H9 (cell line): ENCODE data around the gene PTPN7. TPM values are rescaled to one million over a fixed set of nuclear protein-coding genes. Genes with fewer than 3 reads are reported as not detected.

ENCODE experiments used
- DNase-seq: peaks from one replicate; pipeline ENCODE4 v3.0.0-alpha.2; 2017
- H2AFZ ChIP-seq: one replicate; pipeline ENCODE4 v1.6.1; 2013; ENCODE audit warnings: mild to moderate bottlenecking, low read length, control low read depth, moderate library complexity
- H2AK5ac ChIP-seq: 2 replicates; pipeline ENCODE4 v1.6.1; 2013; ENCODE audit warnings: low read length, control low read depth, mixed read lengths; ENCODE audit not compliant: insufficient read length
- H2BK120ac ChIP-seq: one replicate; pipeline ENCODE4 v1.6.1; 2013; ENCODE audit warnings: low read depth, mild to moderate bottlenecking, low read length, control low read depth, inconsistent platforms; ENCODE audit not compliant: poor library complexity, severe bottlenecking
- H2BK12ac ChIP-seq: 2 replicates; pipeline ENCODE4 v1.6.1; 2013; ENCODE audit warnings: low read length, control low read depth, mixed read lengths, low read depth; ENCODE audit not compliant: insufficient read length
- H2BK15ac ChIP-seq: 2 replicates; pipeline ENCODE4 v1.6.1; 2013; ENCODE audit warnings: low read depth, low read length, control low read depth
- H2BK20ac ChIP-seq: one replicate; pipeline ENCODE4 v1.6.1; 2013; ENCODE audit warnings: low read depth, mild to moderate bottlenecking, low read length, control low read depth, inconsistent platforms; ENCODE audit not compliant: poor library complexity, severe bottlenecking
- H2BK5ac ChIP-seq: 2 replicates; pipeline ENCODE4 v1.6.1; 2013; ENCODE audit warnings: low read length, control low read depth, mixed read lengths; ENCODE audit not compliant: insufficient read length
- H3K14ac ChIP-seq: 2 replicates; pipeline ENCODE4 v1.6.1; 2013; ENCODE audit warnings: low read length, control low read depth; ENCODE audit not compliant: insufficient read depth
- H3K18ac ChIP-seq: 2 replicates; pipeline ENCODE4 v1.6.1; 2013; ENCODE audit warnings: low read depth, mild to moderate bottlenecking, mixed read lengths, low read length, control low read depth; ENCODE audit not compliant: insufficient read length
- H3K23ac ChIP-seq: 2 replicates; pipeline ENCODE4 v1.6.1; 2013; ENCODE audit warnings: low read length, control low read depth, mixed read lengths, low read depth; ENCODE audit not compliant: insufficient read length
- H3K23me2 ChIP-seq: 2 replicates; pipeline ENCODE4 v1.6.1; 2013; ENCODE audit warnings: low read depth, mild to moderate bottlenecking, mixed read lengths, low read length, control low read depth; ENCODE audit not compliant: insufficient read length, poor library complexity, severe bottlenecking
- H3K27ac ChIP-seq: 2 replicates; pipeline ENCODE4 v1.5.1; 2013; ENCODE audit warnings: low read length, control low read depth, mixed read lengths, low read depth; ENCODE audit not compliant: insufficient read length
- H3K27me3 ChIP-seq: 2 replicates; pipeline ENCODE4 v1.6.1; 2013; ENCODE audit warnings: low read length, control low read depth, inconsistent platforms; ENCODE audit not compliant: insufficient read depth
- H3K4ac ChIP-seq: 2 replicates; pipeline ENCODE4 v1.6.1; 2013; ENCODE audit warnings: low read depth, mild to moderate bottlenecking, control low read depth, inconsistent platforms, low read length, moderate library complexity
- H3K4me1 ChIP-seq: 2 replicates; pipeline ENCODE4 v1.6.1; 2013; ENCODE audit warnings: low read length, control low read depth, inconsistent platforms; ENCODE audit not compliant: insufficient read depth
- H3K4me2 ChIP-seq: 2 replicates; pipeline ENCODE4 v1.6.1; 2013; ENCODE audit warnings: low read length, control low read depth, mixed read lengths; ENCODE audit not compliant: insufficient read length, insufficient read depth
- H3K56ac ChIP-seq: 2 replicates; pipeline ENCODE4 v1.6.1; 2013; ENCODE audit warnings: low read depth, mild to moderate bottlenecking, mixed read lengths, low read length, control low read depth; ENCODE audit not compliant: insufficient read length
- H3K79me1 ChIP-seq: 2 replicates; pipeline ENCODE4 v1.6.1; 2013; ENCODE audit warnings: low read depth, mild to moderate bottlenecking, moderate library complexity, low read length, control low read depth, inconsistent platforms; ENCODE audit not compliant: insufficient read depth, poor library complexity, severe bottlenecking
- H3K79me2 ChIP-seq: 2 replicates; pipeline ENCODE4 v1.6.1; 2013; ENCODE audit warnings: low read length, control low read depth, inconsistent platforms; ENCODE audit not compliant: insufficient read depth
- H3K9ac ChIP-seq: 2 replicates; pipeline ENCODE4 v1.6.1; 2013; ENCODE audit warnings: low read length, control low read depth, mixed read lengths; ENCODE audit not compliant: insufficient read length; ENCODE audit errors: extremely low read depth
- H3K9me3 ChIP-seq: one replicate; pipeline ENCODE4 v1.6.1; 2013; ENCODE audit warnings: low read depth, low read length, inconsistent platforms; ENCODE audit not compliant: control insufficient read depth
- H3T11ph ChIP-seq: one replicate; pipeline ENCODE4 v1.6.1; 2013; ENCODE audit warnings: mild to moderate bottlenecking, low read length, control low read depth, inconsistent platforms
- H4K20me1 ChIP-seq: one replicate; pipeline ENCODE4 v1.6.1; 2013; ENCODE audit not compliant: control insufficient read depth, insufficient read length, insufficient read depth
- H4K5ac ChIP-seq: 2 replicates; pipeline ENCODE4 v1.6.1; 2013; ENCODE audit warnings: low read depth, mild to moderate bottlenecking, mixed read lengths, low read length, control low read depth; ENCODE audit not compliant: insufficient read length
- H4K8ac ChIP-seq: replicated peaks from 2 replicates; pipeline ENCODE4 v1.6.1; 2013; ENCODE audit warnings: low read length, control low read depth, mixed read lengths, low read depth; ENCODE audit not compliant: insufficient read length
- H4K91ac ChIP-seq: 2 replicates; pipeline ENCODE4 v1.6.1; 2013; ENCODE audit warnings: low read depth, mild to moderate bottlenecking, moderate library complexity, mixed read lengths, low read length, control low read depth; ENCODE audit not compliant: insufficient read length
- H3K27ac Mint-ChIP-seq, 3 experiments: 2 replicates in 2 of 3; 3 replicates in 1 of 3; pipeline ENCODE4 v1.8.0; 2020 to 2021; ENCODE audit warnings: mixed read lengths in 3 of 3, mild to moderate bottlenecking in 1 of 3, moderate library complexity in 1 of 3
- H3K27me3 Mint-ChIP-seq: 2 replicates; pipeline ENCODE4 v1.8.0; 2021; ENCODE audit warnings: low read depth, mild to moderate bottlenecking, moderate library complexity, mixed read lengths
- H3K36me3 Mint-ChIP-seq, 3 experiments: 2 replicates in 2 of 3; 3 replicates in 1 of 3; pipeline ENCODE4 v1.8.0; 2020 to 2021; ENCODE audit warnings: low read depth in 3 of 3, mixed read lengths in 3 of 3; ENCODE audit not compliant: insufficient read depth in 1 of 3
- H3K4me1 Mint-ChIP-seq, 2 experiments: 2 replicates each; pipeline ENCODE4 v1.8.0; 2020; ENCODE audit warnings: mixed read lengths in 2 of 2
- H3K4me3 Mint-ChIP-seq, 2 experiments: 2 replicates in 1 of 2; 3 replicates in 1 of 2; pipeline ENCODE4 v1.8.0; 2020 to 2021; ENCODE audit warnings: mild to moderate bottlenecking in 2 of 2, mixed read lengths in 2 of 2, moderate library complexity in 1 of 2
- H3K9me3 Mint-ChIP-seq, 2 experiments: 2 replicates in 1 of 2; 3 replicates in 1 of 2; pipeline ENCODE4 v1.8.0; 2020; ENCODE audit warnings: mild to moderate bottlenecking in 2 of 2, mixed read lengths in 2 of 2, moderate library complexity in 1 of 2
- WGBS: extraction: QIAGEN DNeasy Blood & Tissue Kit; methylation state at CpG from one replicate; pipeline ENCODE4 v1.1.7; 2013; ENCODE audit warnings: missing lambda C conversion rate, low lambda C conversion rate, mixed read lengths; ENCODE audit not compliant: insufficient read length; ENCODE audit errors: extremely low coverage; 5-methylcytosine and 5-hydroxymethylcytosine counted together
- total RNA-seq: library from RNA; stranded (reverse); gene quantifications from 2 replicates; pipeline ENCODE4 v1.2.1, GENCODE V29; 2021
- TF ChIP-seq, protein P1 (sequence below): fragments of 200-600 bp; sonication (generic); conservative IDR thresholded peaks from 3 replicates; pipeline ENCODE4 v1.8.0; 2021; ENCODE audit warnings: antibody characterized with exemption, mild to moderate bottlenecking

The PTPN7 gene
- total RNA-seq, 1 experiment from 2014 or later, result 0.72 TPM

DNA sequence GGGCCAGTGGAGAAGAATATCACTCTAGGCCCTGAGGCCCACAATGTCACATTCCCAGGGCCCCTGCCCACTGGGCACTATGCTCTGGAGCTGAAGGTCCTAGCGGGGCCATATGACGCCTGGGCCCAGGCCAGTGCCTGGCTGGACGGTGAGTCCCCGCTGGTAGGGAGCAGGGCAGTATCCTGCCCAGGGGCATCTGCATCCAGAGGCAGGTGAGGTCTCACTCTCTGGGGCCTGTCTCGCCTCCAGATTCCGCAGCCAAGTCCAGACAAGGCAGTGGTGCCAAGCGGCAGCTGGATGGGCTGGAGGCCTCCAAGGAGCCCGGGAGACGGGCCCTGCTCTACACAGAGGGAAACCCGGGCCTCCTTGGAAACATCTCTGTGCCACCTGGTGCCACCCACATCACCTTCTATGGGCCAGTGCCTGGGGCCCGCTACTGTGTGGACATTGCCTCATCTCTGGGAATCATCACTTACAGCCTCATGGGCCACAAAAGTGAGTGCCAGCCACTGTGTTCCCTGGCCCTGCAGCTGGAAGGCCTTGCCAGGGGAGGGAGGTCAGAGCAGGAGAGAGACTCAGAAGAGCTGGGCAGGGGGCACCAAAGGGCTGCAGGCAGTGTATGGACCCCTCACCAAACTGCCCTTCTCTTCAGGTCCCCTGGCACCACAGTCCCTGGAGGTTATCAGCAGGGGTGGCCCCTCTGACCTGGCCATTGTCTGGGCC is 11.1 kb upstream of the PTPN7 start:
- H3K4me1 ChIP-seq, result no peaks in the 10 kb centered on the region
- H3K23me2 ChIP-seq, result no peaks in the 10 kb centered on the region
- no peak overlapping the region for H2BK20ac ChIP-seq
- no peaks in the 10 kb centered on the region for H3K79me1 ChIP-seq
- no peak overlapping the region for H2BK12ac ChIP-seq
- no peaks in the 10 kb centered on the region for H4K20me1 ChIP-seq
- H3K4me2 ChIP-seq, result no peak overlapping the region
- Mint-ChIP-seq H3K4me3 (no peak overlapping the region), H3K36me3 (no peaks in the 10 kb centered on the region), H3K4me1 (peaks cover 2 to 19% of the 10 kb centered on the region in 2 experiments), H3K27me3 (peaks cover 2% of the 10 kb centered on the region; the same call in 1 of the 2 replicates), H3K9me3 (no peaks in the 10 kb centered on the region), H3K27ac (peak overlapping the region in 1 of 3 experiments; percentile 44; a peak in 1 of 7 replicates)
- no peaks in the 10 kb centered on the region for H3K9me3 ChIP-seq
- H2BK15ac ChIP-seq, result no peak overlapping the region
- no peak overlapping the region for H3K27ac ChIP-seq
- DNase-seq, result no peak
- H2AK5ac ChIP-seq, result no peak overlapping the region
- no CpG with 5 or more reads among the region's 11 CpGs for WGBS
- H3K79me2 ChIP-seq, result no peaks in the 10 kb centered on the region
- no peak overlapping the region for H3K23ac ChIP-seq
- H2BK120ac ChIP-seq, result no peak overlapping the region
- H4K8ac ChIP-seq, result no peak overlapping the region
- no peak overlapping the region for H4K5ac ChIP-seq
- no peaks in the 10 kb centered on the region for H3K27me3 ChIP-seq
- H3K18ac ChIP-seq, result no peak overlapping the region
- H3K14ac ChIP-seq, result no peak overlapping the region; the same call in 1 of the 2 replicates
- H3K56ac ChIP-seq, result no peak overlapping the region
- H4K91ac ChIP-seq, result no peak overlapping the region
- no peak overlapping the region for H3K4ac ChIP-seq
- TF ChIP-seq, protein P1, sequence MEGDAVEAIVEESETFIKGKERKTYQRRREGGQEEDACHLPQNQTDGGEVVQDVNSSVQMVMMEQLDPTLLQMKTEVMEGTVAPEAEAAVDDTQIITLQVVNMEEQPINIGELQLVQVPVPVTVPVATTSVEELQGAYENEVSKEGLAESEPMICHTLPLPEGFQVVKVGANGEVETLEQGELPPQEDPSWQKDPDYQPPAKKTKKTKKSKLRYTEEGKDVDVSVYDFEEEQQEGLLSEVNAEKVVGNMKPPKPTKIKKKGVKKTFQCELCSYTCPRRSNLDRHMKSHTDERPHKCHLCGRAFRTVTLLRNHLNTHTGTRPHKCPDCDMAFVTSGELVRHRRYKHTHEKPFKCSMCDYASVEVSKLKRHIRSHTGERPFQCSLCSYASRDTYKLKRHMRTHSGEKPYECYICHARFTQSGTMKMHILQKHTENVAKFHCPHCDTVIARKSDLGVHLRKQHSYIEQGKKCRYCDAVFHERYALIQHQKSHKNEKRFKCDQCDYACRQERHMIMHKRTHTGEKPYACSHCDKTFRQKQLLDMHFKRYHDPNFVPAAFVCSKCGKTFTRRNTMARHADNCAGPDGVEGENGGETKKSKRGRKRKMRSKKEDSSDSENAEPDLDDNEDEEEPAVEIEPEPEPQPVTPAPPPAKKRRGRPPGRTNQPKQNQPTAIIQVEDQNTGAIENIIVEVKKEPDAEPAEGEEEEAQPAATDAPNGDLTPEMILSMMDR, result no peak
- no peak overlapping the region for H3K9ac ChIP-seq
- H3T11ph ChIP-seq, result no peak overlapping the region
- H2AFZ ChIP-seq, result no peak overlapping the region
- no peak overlapping the region for H2BK5ac ChIP-seq
